Thoracic aorta (tissue), 2 donors: ENCODE data around the gene IGLL5. TPM values are rescaled to one million over a fixed set of nuclear protein-coding genes. Genes with fewer than 3 reads are reported as not detected.
"Not testable (repeated sequence)": the region's sequence is repeated elsewhere in the genome, so short reads cannot be mapped to it uniquely, and the experiment has no call there.

ENCODE experiments used
- ATAC-seq: fragments of 150-250 bp; one replicate; pipeline ENCODE4 v1.8.0; 2017; ENCODE audit warnings: low read depth; ENCODE audit not compliant: insufficient number of reproducible peaks, low FRiP score
- DNase-seq: peaks from one replicate; pipeline ENCODE4 v3.0.0-alpha.2; 2020; ENCODE audit warnings: low spot score
- H3K27ac ChIP-seq, 2 donors: fragments of 200-600 bp; sonication (generic); 1 replicate in 1 of 2; 2 replicates in 1 of 2; pipeline ENCODE4 v1.5.1; 2016; ENCODE audit warnings: mild to moderate bottlenecking in 2 of 2, moderate library complexity in 2 of 2
- H3K27me3 ChIP-seq: fragments of 200-600 bp; sonication (generic); replicated peaks from 2 replicates; pipeline ENCODE4 v1.6.0; 2016; ENCODE audit warnings: mild to moderate bottlenecking; ENCODE audit not compliant: insufficient read depth
- H3K36me3 ChIP-seq: fragments of 200-600 bp; sonication (generic); one replicate; pipeline ENCODE4 v1.5.1; 2016
- H3K4me1 ChIP-seq, 2 donors: fragments of 200-600 bp; sonication (generic); 1 replicate in 1 of 2; 2 replicates in 1 of 2; pipeline versions ENCODE4 v1.5.1 to v1.6.0; 2016; ENCODE audit warnings: low read depth in 2 of 2, mild to moderate bottlenecking in 1 of 2; ENCODE audit not compliant: control insufficient read depth in 1 of 2
- H3K4me3 ChIP-seq: fragments of 200-600 bp; sonication (generic); 2 replicates; pipeline ENCODE4 v1.5.1; 2016; ENCODE audit warnings: mild to moderate bottlenecking
- H3K9me3 ChIP-seq: fragments of 200-600 bp; sonication (generic); 2 replicates; pipeline ENCODE4 v1.5.1; 2016
- CTCF ChIP-seq: fragments of 200-600 bp; sonication (generic); IDR thresholded peaks from one replicate; pipeline ENCODE4 v1.5.1; 2019; ENCODE audit warnings: antibody characterized with exemption
- total RNA-seq, 2 donors: library from RNA; depleted of rRNA; stranded (reverse); fragments of >200 nt; gene quantifications; one replicate each; pipeline versions ENCODE4 v1.1.0 to v1.2.3, GENCODE V29; 2016

Gene IGLL5
- total RNA-seq, 2 donors from 2014 or later: 4.3 TPM; not detected in 1

DNA sequence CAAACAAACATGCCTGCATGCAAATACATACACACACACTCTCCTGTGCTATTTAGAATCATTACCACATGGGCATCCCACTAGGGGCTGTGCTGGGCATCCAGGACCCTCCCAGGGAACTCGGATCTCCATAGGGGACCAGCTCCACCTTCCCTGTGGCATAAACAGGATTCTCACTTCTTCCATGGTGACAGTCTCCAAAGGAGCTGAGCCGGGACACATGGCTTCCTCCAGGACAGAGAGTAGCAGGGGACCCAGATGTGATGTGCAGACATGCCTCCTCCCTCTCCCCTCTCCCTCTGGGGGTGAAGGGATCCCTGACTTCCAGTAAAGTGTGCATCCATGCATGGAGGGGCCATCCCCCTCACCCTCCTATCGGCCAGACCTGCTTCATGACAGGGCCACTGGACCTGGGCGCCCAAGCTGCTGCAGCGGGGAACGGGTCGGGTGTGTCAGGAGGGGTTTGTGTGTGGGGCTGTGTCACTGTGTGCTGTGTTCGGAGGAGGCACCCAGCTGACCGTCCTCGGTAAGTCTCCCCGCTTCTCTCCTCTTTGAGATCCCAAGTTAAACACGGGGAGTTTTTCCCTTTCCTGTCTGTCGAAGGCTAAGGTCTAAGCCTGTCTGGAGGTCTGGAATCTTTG is 33.4 kb downstream of the IGLL5 start:
- no peak overlapping the region for H3K27ac ChIP-seq
- DNase-seq: no peak

DNA sequence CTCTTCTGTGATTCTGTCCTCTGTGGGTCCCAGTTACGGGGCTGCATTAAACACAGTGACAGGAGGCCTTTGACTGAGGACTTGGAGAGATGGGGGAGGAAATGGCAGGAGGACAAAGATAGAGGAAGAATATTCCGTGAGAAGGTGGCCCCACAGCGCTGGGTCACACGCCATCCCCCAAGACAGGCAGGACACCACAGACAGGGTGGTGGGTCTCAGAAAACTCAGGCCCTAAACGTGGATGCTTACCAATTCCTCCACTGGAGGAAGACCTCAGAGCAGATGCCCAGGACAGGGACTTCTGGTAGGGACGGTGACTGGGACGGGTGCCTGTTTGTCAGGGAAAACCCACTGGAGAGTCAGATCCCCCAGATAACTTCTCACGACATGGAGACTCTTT is 34.0 kb downstream of the IGLL5 start:
- ATAC-seq: no peak

More for the DNA sequence above, 33.4 kb downstream of the IGLL5 start:
- no peak for ATAC-seq
- Histone ChIP-seq H3K4me1 (no peaks in the 10 kb centered on the region), H3K36me3 (no peaks in the 10 kb centered on the region), H3K27me3 (no peaks in the 10 kb centered on the region), H3K4me3 (no peak overlapping the region), H3K9me3 (no peaks in the 10 kb centered on the region)
- no peak for TF ChIP-seq CTCF

GRCh38 chr22:22922092-22922953 is 34.7 kb downstream of the IGLL5 start:
- not testable (repeated sequence) for DNase-seq

More for the DNA sequence above, 34.0 kb downstream of the IGLL5 start:
- Histone ChIP-seq H3K36me3 (no peaks in the 10 kb centered on the region), H3K27ac (no peak overlapping the region), H3K27me3 (no peaks in the 10 kb centered on the region), H3K4me1 (no peaks in the 10 kb centered on the region), H3K4me3 (no peak overlapping the region), H3K9me3 (no peaks in the 10 kb centered on the region)
- DNase-seq: no peak
- TF ChIP-seq CTCF: no peak

GRCh38 chr22:22922954-22923319 is 35.3 kb downstream of the IGLL5 start:
- Histone ChIP-seq H3K36me3 (no peaks in the 10 kb centered on the region), H3K27me3 (no peaks in the 10 kb centered on the region), H3K27ac (no peak overlapping the region), H3K9me3 (no peaks in the 10 kb centered on the region), H3K4me1 (no peaks in the 10 kb centered on the region), H3K4me3 (no peak overlapping the region)
- no peak for DNase-seq
- ATAC-seq: no peak
- TF ChIP-seq CTCF: no peak

More at GRCh38 chr22:22922092-22922953, 34.7 kb downstream of the IGLL5 start:
- H3K9me3 ChIP-seq, H3K36me3 ChIP-seq, H3K4me1 ChIP-seq, H3K4me3 ChIP-seq, H3K27ac ChIP-seq, H3K27me3 ChIP-seq, ATAC-seq: not testable (repeated sequence)

DNA sequence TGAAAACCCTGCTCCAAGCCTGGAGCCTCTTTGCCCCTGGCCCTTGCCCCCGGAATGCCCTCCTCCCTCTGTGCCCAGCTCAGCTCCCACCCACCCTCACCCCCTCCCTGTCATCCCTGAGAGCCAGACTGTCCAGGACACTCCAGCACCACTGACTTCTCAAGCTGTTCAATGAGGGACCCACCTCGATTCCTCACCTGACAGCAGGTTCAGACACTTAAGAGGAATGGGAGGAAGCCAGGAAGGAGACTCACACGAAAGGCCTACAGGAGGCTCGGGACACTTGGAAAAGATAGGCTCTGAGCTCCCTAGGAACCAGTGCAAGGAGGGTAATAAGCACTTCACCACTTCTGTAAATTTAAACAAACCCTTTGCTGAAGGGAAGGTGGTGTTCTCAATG is 35.8 kb downstream of the IGLL5 start:
- Histone ChIP-seq H3K4me3 (no peak overlapping the region), H3K27me3 (no peaks in the 10 kb centered on the region), H3K9me3 (no peaks in the 10 kb centered on the region), H3K27ac (no peak overlapping the region), H3K4me1 (no peaks in the 10 kb centered on the region), H3K36me3 (no peaks in the 10 kb centered on the region)
- TF ChIP-seq CTCF: no peak
- no peak for ATAC-seq
- no peak for DNase-seq
